ENCODE data around the gene ATP9B. TPM values are rescaled to one million over a fixed set of nuclear protein-coding genes. Genes with fewer than 3 reads are reported as not detected.

The ATP9B gene
- total RNA-seq, 1 donor from 2014 or later, result 37.3 TPM

DNA sequence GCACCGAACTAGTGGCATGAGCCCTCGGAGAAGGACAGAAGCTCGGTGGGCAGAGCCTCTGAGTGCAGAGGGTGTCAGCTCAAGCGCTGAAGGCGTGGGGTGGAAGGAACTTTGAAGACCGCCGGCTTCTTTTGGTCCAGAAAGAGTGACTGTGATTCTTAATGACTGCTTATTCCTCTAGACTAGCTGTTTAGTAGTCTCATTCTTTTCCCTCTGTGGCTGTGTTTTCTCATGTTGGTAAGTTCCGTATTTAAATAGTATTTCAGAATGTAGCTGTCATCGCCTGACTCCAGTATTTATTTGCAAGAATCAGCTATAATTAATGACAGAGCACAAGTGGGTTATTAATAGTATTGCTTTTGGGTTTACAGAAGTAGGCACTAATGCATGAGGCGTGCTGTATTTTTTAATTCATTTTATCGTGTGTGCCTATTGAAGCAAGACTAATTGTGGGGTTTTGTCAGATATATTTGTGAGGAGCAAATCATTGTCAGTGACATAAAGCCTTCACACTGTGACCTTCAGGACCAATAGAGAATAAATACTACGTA lies 245.7 kb downstream of the ATP9B start:
- H3K4me1 Mint-ChIP-seq (ENCODE audit: unreplicated experiment), result peaks cover 13% of the 10 kb centered on the region
- H3K27me3 Mint-ChIP-seq (ENCODE audit: unreplicated experiment), result peaks cover 3% of the 10 kb centered on the region
- no peaks in the 10 kb centered on the region for H3K9me3 Mint-ChIP-seq (ENCODE audit: unreplicated experiment)
- peaks cover 32% of the 10 kb centered on the region for H3K36me3 Mint-ChIP-seq (ENCODE audit: low read depth, unreplicated experiment)
- no peak overlapping the region for H3K27ac Mint-ChIP-seq (ENCODE audit: unreplicated experiment)
- H3K4me3 Mint-ChIP-seq (ENCODE audit: unreplicated experiment), result no peak overlapping the region
- no peak for DNase-seq (ENCODE audit: low spot score)
- TF ChIP-seq CTCF (IDR thresholded peaks at IDR 0.05; ENCODE audit: unreplicated experiment), result no peak

DNA sequence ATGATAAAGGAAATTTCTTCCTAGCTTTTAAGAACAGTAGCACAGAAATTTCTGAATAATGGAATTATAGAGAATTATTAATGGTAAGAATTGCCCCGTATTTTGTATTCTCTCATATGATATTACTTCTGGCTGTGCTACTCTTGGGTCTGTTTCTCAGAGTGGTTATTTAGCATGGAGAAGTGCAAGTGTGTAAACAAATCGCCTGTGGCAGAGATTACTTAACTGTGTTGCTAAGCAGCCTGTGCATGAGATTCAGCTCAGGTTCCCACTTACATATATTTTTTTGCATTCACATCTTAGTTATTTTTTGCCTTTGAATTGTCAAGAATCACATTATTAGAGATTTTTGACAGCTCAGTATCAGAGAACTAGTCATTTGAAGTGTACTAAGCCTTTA lies 246.4 kb downstream of the ATP9B start:
- H3K9me3 Mint-ChIP-seq (ENCODE audit: unreplicated experiment), result no peaks in the 10 kb centered on the region
- DNase-seq (ENCODE audit: low spot score), result no peak
- no peak overlapping the region for H3K4me3 Mint-ChIP-seq (ENCODE audit: unreplicated experiment)
- H3K4me1 Mint-ChIP-seq (ENCODE audit: unreplicated experiment), result peaks cover 13% of the 10 kb centered on the region
- H3K27ac Mint-ChIP-seq (ENCODE audit: unreplicated experiment), result no peak overlapping the region
- peaks cover 3% of the 10 kb centered on the region for H3K27me3 Mint-ChIP-seq (ENCODE audit: unreplicated experiment)
- peaks cover 29% of the 10 kb centered on the region for H3K36me3 Mint-ChIP-seq (ENCODE audit: low read depth, unreplicated experiment)
- no peak for TF ChIP-seq CTCF (IDR thresholded peaks at IDR 0.05; ENCODE audit: unreplicated experiment)

DNA sequence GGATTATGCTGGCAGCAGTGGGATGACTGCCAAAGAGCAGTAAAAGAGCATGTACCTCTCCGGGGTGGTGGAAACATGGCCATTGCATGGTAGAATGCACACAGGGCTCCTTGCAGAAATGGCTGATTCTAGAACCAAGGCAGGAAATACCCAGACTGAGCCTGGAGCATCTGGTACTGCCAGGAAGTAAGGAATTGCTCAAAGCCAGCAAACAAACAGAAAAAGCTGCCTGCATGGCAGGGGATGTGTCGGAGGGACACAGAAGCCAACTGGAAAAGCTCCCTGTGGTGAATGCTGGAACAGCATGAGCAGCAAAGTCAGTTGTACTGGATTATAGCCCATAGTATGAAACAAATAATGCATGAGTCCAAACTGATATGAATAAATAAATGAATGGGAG lies 248.5 kb downstream of the ATP9B start:
- H3K4me3 Mint-ChIP-seq (ENCODE audit: unreplicated experiment), result no peak overlapping the region
- peaks cover 32% of the 10 kb centered on the region for H3K36me3 Mint-ChIP-seq (ENCODE audit: low read depth, unreplicated experiment)
- H3K27ac Mint-ChIP-seq (ENCODE audit: unreplicated experiment), result no peak overlapping the region
- no peaks in the 10 kb centered on the region for H3K27me3 Mint-ChIP-seq (ENCODE audit: unreplicated experiment)
- TF ChIP-seq CTCF (IDR thresholded peaks at IDR 0.05; ENCODE audit: unreplicated experiment), result peak; percentile 56
- H3K9me3 Mint-ChIP-seq (ENCODE audit: unreplicated experiment), result no peaks in the 10 kb centered on the region
- DNase-seq (ENCODE audit: low spot score), result peak; percentile 40
- H3K4me1 Mint-ChIP-seq (ENCODE audit: unreplicated experiment), result peaks cover 13% of the 10 kb centered on the region

- H3K9me3 Mint-ChIP-seq (ENCODE audit: unreplicated experiment), result no peaks in the 10 kb centered on the region
- peaks cover 33% of the 10 kb centered on the region for H3K36me3 Mint-ChIP-seq (ENCODE audit: low read depth, unreplicated experiment)
- no peak for DNase-seq (ENCODE audit: low spot score)
- H3K27ac Mint-ChIP-seq (ENCODE audit: unreplicated experiment), result no peak overlapping the region
- no peak overlapping the region for H3K4me3 Mint-ChIP-seq (ENCODE audit: unreplicated experiment)
- H3K4me1 Mint-ChIP-seq (ENCODE audit: unreplicated experiment), result peaks cover 13% of the 10 kb centered on the region
- no peak for TF ChIP-seq CTCF (IDR thresholded peaks at IDR 0.05; ENCODE audit: unreplicated experiment)
- no peaks in the 10 kb centered on the region for H3K27me3 Mint-ChIP-seq (ENCODE audit: unreplicated experiment)
Measured at GRCh38 chr18:79318142-79318673, 249.0 kb downstream of the ATP9B start.

DNA sequence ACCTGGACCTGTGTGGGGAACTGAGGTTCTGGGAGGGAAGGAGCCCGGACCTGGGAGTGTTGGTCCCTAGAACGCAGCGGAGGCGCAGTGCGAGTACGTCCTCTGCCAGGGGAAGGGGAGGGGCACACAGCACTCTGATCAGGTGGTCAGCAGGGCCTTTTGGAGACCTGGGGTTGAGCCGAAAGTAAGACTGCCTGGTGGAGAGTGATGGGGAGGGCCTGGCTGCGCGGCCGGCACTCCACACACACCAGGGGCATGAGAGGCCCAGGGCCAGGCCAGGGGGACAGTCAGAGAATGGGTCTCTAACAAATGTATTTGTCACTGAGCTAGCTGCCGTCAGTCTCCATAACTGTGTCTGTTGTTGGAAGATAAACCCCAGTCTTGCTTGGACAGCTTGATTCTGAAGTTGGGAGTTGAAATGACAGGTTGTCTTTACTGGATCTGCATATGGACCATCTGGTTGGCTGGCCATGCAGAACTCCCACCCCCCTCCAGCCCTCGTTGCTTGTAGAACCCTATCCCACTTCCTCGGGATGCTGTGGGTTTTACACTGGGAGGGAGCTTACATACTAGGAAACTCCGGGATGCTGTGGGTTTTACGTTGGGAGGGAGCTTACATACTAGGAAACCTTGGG lies 251.1 kb downstream of the ATP9B start:
- Mint-ChIP-seq H3K27ac (ENCODE audit: unreplicated experiment) (no peak overlapping the region), H3K36me3 (ENCODE audit: low read depth, unreplicated experiment) (peaks cover 38% of the 10 kb centered on the region), H3K27me3 (ENCODE audit: unreplicated experiment) (peaks cover 2% of the 10 kb centered on the region), H3K4me3 (ENCODE audit: unreplicated experiment) (no peak overlapping the region), H3K4me1 (ENCODE audit: unreplicated experiment) (peaks cover 13% of the 10 kb centered on the region), H3K9me3 (ENCODE audit: unreplicated experiment) (no peaks in the 10 kb centered on the region)
- TF ChIP-seq CTCF (IDR thresholded peaks at IDR 0.05; ENCODE audit: unreplicated experiment), result no peak
- DNase-seq (ENCODE audit: low spot score), result no peak

All from endothelial cell (in vitro differentiated cells).